Cerebellar cortex (tissue), 1 donor: ENCODE measurements around the gene LTBR.
"Not testable (repeated sequence)": the region's sequence is repeated elsewhere in the genome, so short reads cannot be mapped to it uniquely, and the experiment has no call there.

Experiments used
- DNase-seq: peaks from one replicate; pipeline ENCODE4 v3.0.0-alpha.2; 2015; ENCODE audit warnings: low spot score

Gene LTBR

DNA sequence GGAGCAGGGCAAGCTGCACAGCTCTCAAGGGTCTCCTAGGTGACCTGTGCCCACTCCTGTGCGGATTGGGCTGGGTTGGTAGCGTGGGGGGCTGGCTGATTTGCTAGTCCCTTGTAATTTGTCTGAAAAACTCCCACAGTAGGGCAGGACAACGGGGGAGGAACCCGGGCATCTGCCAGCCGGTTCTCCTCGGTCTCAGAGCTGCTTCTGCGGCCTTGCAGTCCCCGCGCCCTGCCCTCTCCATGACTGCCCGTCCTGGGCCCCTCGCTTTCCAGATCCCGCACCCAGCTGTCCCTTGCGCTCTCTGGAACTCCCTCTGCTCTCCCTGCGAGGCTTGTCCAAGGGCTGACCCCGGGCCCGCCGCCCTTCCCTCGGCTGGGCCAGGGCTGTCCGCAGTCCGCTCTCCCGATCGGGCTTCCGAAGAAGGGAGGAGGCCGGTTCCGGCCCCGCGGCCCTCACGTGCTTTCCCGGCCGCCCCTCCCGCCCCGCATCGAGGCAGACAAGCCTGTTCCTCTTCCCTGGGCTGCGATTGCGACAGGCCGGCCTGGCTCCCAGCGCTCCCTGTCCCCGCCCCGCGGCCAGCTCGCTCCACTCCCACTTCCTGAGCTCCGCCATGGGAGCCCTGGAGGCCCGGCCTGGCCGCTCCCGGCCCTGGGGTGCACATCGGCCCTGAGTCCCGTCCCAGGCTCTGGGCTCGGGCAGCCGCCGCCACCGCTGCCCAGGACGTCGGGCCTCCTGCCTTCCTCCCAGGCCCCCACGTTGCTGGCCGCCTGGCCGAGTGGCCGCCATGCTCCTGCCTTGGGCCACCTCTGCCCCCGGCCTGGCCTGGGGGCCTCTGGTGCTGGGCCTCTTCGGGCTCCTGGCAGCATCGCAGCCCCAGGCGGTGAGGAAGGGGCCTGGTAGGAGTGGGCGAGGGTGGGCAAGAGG lies at the start of gene LTBR:
LTBR (plus strand) TSS at position 591 of the 927 bp plus-strand sequence; CDS start at position 788, 197 bp downstream.
- DNase-seq: no peak

DNA sequence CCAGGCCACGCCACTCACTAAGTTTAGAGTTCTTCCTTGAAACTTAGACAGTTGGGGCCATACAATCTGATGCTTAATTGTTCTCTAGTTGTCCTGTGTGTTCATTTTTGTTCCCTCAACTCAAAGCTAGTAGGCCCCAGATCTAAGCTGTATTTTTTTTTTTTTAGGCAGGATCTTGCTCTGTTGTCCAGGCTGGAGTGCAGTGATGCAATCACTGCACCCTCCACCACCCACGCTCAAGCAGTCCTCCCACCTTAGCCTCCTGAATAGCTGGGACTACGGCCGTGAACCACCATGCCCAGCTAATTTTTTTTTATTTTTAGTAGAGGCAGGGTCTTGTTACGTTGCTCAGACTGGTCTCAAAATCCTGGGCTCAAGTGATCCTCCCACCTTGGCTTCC lies 49.6 kb upstream of the LTBR start:
- no peak for DNase-seq

DNA sequence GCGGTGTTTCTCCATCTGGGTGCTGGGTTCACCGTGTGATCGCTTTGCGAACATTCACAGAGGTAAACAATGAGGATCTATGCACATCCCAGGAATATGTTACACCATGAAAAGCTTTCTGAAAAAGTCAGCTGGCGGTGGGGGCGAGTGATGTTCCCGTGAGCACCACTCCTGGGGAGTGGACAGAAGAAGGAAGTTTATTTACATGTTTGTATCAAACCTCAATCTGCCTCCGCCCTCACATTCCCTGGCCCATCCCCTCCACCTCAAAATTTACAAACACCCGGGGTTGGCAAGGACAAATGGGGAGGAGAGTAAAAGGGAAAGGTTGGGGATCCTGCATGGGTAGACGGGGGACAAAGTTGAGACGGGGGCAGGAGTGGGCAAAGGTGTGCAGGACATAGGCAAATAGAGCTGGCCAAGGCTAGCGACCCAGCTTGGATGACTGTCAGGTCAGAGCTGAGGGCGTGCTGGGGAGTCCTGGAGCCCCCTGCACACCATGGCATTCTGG lies 49.0 kb upstream of the LTBR start:
- no peak for DNase-seq

DNA sequence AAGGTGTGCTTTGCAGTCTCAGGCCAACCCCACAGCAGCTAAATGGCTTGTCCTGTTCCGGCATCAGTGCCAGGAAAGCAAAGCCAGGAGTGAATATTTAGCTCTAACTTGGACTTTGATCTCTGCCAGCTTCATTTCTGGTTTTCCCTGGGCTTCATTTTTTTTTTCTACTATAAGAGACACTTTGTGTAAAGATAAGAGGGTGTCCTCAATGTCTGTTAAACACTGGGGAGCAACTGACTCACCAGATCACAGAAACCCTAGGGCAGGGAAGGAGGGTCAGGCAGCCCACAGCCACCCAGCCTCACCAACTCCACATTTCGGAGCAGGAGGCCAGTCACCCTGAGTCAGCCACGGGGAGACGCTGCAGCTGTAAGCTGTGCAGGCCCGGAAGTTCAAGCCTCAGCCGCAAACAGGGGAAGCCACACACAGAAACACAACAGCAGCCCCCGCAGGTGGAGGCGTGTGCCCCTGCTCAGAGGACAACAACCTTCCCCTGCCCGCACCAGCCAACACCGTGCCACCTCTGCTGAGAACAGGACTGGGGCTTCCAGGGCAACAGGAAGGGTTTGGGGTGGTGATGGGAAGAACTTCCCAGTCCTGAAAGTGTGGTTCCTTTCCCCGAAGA lies 48.4 kb upstream of the LTBR start:
- DNase-seq: no peak

DNA sequence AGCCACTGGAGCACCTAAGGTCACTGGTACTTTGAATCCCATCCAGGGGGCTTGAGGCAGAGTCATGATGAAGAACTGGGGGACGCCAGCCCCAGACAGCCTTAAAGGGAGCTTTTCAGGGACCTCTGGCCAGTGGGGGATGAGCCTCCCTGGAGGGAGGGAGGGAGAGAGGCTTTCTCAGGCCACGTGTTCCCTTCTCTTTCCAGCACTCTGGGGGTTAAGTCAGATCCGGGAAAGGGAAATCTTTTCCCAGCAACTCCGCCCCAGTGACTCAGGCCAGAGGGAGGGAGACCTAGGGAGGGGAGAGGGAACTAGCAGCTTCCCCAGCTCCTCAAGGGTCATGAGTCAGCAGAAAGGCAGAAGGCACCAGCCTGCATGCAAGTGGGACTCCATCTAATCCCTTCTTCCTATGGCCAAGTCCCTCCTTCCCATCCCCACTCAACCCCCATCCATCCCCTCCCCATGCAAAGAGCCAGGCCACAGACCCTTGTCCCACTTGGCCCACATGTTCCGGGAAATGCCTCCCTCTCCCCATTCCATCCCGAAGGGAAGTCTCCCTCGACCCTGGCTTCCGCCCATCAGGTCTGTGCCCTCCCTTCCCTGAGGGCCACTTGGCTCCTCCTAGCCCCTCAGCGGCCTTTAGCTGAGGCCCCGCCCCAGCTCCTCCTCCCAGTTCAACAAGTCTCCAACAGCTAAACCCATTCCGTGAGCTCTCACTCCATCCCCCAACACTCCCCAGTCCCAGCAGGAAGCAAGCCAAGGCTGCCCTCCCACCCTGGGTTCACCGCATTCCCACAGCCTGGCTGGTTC lies 47.7 kb upstream of the LTBR start:
- peak; percentile 90 for DNase-seq

DNA sequence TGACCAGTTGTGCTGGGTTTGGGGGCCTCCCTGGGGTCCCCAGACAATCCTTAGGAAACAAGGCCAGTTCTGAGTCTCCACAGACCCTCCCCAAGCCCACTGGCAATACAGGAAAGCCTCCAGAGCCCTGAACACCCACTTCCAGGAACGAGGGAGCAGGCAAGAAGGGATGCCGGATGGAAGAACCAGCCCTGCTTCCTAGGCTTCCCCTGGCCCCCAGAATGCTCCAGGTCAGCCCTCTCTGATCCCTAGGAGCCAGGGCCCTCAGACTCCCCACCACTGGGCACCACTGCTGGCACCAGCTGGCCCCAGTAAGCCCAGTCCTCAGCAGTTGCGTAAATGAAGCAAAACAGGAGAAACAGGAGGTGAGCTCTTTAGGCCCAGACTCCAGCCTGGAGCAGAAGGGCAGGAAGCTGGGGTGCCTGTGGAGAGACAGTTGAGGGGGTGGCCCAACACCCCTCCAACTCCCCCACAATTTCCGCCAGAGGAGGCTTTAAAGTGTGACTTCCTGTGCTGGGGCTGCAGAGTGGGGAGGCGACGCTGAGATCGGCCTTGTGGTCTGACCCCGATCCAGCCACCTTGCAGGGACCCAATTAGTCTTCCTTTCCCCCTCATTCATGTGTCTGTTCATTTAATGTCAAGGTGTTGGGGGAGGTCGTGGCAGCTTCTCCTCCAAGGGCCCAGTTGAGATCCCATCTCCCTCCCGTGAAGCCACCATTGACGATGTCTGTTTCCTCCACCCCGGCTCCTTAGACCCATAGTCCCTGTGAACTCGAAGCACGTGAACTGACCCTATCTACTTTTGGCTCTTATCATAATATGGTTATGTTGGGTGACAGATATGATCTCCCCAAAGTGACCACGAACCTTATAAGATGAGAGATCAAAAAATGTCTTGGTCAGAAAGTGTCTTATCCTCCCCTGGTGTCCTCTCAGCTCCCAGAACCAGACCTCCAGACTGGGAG lies 46.8 kb upstream of the LTBR start:
- DNase-seq: no peak

DNA sequence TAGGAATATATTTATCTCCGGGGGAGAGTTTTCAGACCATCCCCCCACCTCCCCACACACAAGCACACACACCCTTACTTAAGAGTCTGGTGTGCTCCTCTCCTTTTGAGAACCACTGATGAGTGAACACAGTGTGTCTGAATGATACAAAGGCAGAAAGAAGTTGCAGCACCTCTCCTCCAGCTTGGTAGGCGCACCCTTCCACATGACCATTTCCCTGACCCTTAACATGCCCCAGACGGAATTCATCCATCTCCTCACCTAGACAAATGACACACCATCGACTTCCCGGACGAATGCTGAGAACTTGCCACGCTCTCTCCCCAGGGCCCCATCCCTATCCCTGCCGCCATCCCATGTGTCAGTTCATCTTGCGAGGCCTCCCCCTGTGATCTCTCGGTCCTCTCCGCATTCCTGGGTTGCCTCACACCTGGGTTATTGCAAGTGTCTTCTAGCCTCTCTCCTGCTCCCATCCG lies 46.0 kb upstream of the LTBR start:
- no peak for DNase-seq

DNA sequence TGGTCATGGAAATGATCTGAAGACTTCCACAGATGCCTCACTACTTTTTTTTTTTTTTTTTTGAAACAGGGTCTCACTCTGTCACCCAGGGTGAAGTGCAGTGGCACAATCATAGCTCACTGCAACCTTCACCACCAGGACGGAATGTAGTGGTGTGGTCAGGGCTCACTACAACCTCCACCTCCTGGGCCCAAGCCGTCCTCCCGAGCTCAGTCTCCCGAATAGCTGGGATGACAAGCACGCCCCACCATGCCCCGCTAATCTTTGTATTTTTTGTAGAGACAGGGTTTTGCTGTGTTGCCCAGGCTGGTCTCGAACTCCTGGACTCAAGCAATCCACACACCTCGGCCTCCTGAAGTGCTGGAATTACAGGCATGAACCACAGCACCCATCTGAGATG lies 45.4 kb upstream of the LTBR start:
- DNase-seq: not testable (repeated sequence)

DNA sequence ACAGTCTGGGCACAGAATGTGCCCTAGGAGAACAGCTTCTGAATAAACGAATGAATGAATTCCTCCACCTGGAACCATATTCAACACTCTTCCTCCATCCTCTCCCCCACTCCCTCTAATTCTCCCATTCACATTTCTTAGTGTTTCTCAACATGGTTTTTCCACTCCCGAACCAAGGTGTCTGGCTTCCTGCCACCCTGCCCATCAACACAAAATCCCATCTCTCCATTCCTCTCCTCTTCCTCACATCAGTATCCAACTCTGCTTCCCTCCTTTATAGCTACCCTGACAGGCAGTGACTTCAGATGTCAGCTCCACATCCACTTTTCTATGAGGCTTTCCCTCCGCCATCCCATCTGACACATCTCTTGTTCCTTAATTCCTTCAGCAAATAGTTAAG lies 45.0 kb upstream of the LTBR start:
- DNase-seq: no peak

DNA sequence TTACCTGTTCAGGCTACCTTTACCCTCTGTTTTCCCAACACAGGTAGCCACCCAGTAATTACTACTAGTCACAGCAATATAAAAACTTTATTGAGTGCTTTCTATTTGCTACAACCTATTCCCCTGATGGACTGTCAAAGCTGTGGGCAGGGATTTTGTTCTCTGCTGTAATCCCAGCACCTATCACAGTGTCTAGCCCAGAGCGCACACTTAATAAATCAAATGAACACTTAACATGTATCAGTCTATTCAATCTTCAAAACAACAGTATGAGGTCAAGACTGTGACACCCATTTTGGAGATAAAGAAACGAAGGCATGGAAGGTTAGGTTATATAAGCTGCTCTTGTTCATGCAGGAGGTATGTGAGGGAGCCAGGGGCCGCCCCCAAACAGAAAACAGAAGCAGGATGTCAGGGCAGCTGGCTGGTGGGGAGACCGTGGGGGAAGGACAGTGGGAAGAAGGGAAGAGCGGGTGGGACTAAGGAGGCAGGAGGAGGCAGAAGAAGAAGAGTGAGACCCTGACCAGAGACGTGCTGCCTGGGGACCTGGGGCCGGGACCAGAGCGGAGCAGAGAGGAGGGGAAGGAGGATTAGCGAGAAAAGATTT lies 43.8 kb upstream of the LTBR start:
- no peak for DNase-seq

DNA sequence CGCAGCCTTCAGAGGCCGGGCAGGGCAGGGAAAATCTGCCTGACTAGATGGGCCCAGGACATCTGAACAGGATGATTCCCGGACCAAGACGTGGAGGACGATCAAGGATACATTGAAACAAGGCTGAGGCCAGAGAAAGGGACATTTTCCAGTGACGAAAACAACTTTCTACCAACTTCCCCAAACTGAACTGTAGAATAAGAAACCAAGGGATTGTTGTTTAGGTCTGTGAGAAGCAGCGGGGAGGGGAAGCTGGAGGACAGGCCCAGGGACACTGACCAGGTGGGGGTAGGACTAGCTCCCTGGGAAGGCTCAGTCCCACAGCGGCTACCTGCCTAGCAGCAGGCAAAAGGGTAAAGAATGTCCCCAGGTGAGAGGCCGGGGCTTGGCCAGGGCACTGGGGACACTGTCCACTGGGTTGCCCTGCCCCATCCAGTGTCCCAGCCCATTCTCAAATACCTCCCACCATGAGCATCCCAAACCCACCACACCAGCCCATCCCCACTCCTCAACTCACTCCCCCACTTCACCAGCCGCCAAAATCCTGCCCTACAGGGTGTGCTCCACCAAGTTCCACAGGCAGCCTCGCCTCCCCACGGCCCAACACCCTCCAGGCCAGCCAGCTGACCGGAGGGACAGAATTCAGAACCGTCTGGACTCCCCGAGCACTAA lies 43.1 kb upstream of the LTBR start:
- no peak for DNase-seq

DNA sequence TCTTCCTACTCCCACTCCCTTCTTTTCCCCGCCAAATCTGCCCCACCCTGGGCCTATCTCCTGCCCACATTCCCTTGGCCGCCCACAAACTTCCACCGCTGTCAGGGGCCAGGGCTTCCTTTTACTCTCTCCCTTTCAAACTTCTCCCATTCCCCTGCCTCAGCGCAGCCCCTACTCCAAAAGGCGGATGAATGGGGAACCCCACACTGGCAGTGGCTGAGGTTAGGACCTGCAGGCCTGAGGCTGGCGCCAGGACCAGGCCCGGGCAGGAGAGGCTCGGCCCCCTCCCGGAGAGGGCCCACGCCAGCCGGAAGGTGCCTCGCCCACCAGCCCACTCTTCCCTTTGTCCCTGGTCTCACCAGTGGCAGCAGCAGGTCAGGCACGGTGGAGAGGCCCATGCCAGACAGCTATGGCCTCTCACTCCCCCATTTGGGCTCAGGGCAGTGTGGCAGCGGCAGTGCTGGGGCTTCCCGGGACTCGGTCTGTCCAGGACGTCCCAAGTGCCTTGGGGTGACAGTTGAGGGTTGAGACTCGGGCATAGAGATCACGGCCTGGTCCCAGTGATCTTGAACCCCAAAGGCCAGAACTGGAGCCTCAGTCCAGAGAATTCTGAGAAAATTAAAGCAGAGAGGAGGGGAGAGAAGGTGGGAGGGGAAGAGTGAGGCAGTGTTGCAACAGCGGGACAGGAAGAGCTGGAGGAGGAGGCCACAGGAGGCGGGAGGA lies 42.4 kb upstream of the LTBR start, which contains the start of gene TNFRSF1A:
TNFRSF1A (minus strand) TSS at position 660 of the 723 bp plus-strand sequence; CDS start at position 398, 262 bp downstream.
- DNase-seq: peak; percentile 72

DNA sequence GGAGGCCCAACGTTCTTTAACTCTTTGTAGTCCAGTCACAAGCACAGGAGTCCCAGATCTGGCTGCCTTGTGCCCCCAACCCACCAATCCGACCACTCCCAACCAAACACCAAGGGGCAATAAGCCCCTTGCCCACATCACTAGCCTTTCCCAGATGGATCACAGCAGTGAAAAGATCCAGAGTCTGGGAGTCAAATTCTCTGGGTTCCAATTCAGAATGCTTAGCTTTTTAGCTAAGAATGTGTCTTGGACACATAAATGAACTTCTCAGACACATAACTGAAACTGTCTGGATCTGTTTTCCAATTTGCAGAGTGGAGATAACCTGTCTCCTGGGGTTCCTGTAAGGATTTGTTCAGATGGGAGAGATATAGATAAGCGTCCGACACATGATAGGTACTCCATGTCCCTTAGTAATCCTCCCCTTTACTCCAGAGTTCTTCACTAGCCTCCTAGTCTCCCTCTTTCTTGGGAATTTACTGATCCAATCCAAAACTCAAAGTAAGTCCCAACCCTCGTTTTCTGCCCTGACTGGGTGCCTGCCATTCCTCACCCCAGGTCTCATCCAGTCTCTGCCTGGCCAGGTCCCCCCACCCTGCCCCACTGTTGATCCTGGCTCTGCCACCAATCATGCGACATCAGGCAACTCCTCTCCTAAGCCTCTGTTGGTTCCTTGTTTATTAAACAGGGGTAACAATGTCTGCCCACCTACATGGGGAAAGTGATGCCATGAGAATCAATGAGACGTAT lies 41.6 kb upstream of the LTBR start:
- no peak for DNase-seq

DNA sequence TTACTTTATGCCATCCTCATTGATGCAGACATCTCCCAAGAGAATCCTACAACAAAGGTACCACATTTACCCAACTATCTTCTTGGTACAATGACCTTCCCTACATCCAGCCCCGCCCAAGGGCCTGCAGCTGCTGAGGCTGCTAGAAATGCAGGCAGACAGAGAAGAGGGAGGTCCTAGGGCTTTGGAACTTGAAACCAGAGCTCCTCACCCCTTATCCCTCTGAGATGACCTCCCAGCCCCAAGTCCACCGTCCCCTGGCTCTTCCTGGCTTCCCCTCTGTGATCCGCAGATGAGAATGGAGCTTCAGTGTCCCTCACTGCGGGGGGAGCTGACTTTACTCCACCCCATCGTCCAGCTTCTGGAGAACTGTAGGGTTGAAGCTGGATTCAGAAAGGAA lies 40.4 kb upstream of the LTBR start:
- DNase-seq: no peak

DNA sequence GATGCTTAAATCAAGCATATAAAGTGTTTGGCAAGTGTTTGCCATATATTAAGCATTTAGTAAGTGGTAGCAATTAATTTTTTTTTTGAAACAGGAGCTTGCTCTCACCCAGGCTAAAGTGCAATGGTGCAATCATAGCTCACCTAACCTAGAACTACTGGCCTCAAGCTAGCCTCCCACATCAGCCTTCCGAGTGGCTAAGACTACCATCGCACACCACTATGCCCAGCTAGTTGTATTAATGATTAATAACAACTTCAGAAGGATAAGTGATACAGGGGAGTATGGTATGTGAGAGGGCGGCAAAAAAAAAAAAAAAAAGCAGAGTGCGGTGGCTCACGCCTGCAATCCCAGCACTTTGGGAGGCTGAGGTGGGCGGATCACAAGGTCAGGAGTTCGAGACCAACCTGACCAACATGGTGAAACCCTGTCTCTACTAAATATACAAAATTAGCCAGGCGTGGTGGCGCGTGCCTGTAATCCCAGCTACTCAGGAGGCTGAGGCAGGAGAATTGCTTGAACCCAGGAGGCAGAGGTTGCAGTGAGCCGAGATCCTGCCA lies 39.8 kb upstream of the LTBR start:
- DNase-seq: not testable (repeated sequence)

DNA sequence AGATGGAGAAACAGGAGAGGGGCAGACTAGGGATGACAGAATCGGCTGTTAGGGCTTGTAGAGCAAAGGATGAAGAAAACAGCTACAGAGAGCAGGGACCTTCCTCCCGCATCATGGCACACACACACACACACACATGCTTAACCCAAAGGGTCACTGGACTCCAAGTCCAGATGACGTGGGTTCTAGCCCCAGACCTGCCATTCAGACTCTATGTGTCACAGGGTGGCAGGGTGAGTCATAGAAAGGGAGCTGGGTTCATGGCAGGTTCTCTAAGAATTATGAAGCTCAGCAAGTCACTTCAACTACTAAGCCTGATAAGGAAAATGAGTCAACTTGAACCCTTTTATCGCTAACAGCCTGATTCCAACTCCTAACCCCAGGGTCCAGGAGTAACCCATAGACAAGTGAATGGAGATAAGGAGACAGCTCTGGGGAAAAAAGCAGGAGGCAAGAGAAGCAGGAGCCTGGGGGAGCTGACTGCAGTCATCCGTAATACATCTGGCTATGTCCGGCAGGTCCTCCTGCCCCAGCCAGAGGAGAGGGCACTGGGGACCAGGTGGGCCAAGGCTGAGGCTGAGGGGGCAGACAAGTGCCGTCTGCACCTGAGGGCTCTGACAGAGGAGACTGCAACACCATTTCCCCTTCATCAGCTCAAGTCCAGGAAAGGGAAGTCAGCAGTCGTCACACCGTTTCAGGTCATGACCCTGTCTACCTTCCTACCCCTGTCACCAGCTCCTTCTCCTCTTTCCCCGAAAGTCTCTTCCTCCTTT lies 38.5 kb upstream of the LTBR start:
- DNase-seq: no peak

DNA sequence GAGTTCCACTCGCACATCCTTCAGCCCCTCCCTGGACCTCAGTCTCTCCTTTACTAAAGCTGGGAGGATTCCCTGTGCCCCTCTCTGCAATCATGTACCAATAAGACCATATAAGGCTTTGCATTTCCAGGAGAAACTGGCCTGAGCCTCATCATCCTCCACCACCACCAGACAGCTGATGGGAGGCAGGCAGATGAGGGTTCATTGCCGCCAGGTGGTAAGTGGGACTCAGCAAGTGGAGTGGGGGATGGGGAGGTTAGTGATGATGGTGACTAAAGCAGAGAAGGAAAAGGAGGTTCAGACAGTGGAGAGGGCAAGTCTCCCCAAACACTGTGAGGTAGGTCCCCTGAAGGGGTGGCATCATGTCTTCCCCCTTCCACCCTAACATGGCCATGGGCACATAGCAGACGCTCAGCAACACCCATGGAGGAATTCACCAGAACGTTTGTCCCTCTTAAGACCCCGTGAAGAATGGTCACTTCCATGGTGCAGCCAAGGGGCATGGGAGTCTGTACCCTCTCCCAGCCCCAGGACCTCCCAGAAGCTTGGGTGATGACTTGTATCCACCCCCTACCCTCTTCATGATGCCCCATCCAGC lies 37.6 kb upstream of the LTBR start:
- no peak for DNase-seq
